DOHH2 (cell line): Measurements from ENCODE around the gene OR2AK2.

Source experiments
- H3F3A ChIP-seq: fragments of 200-600 bp; sonication (generic), shearing (Covaris generic); 2 replicates; pipeline ENCODE4 v1.6.0; 2016; ENCODE audit warnings: antibody characterized with exemption, mild to moderate bottlenecking; ENCODE audit not compliant: control insufficient read depth, insufficient read depth
- H3K27ac ChIP-seq: fragments of 200-600 bp; sonication (generic); 2 replicates; pipeline ENCODE4 v1.5.1; 2014; ENCODE audit warnings: low read depth, mild to moderate bottlenecking, low read length, moderate library complexity
- H3K27me3 ChIP-seq: fragments of 200-600 bp; sonication (generic); 2 replicates; pipeline ENCODE4 v1.6.1; 2014; ENCODE audit warnings: mild to moderate bottlenecking, low read length, mixed read lengths; ENCODE audit not compliant: control insufficient read depth
- H3K36me3 ChIP-seq: fragments of 200-600 bp; sonication (generic); 2 replicates; pipeline ENCODE4 v1.6.1; 2014; ENCODE audit warnings: mild to moderate bottlenecking, low read length, moderate library complexity, mixed read lengths; ENCODE audit not compliant: control insufficient read depth
- H3K4me1 ChIP-seq: fragments of 200-600 bp; sonication (generic); 2 replicates; pipeline ENCODE4 v1.6.1; 2014; ENCODE audit warnings: mild to moderate bottlenecking, low read length, mixed read lengths; ENCODE audit not compliant: control insufficient read depth
- H3K4me2 ChIP-seq: fragments of 200-600 bp; sonication (generic); 2 replicates; pipeline ENCODE4 v1.6.0; 2014; ENCODE audit warnings: mild to moderate bottlenecking, low read length, moderate library complexity
- H3K4me3 ChIP-seq: fragments of 200-600 bp; sonication (generic); 2 replicates; pipeline ENCODE4 v1.5.1; 2014; ENCODE audit warnings: mild to moderate bottlenecking, low read length, mixed read lengths
- H3K79me2 ChIP-seq: fragments of 200-600 bp; sonication (generic); 2 replicates; pipeline ENCODE4 v1.6.1; 2014; ENCODE audit warnings: mild to moderate bottlenecking, low read length, mixed read lengths; ENCODE audit not compliant: control insufficient read depth
- H3K9me2 ChIP-seq: fragments of 200-600 bp; sonication (generic); replicated peaks from 2 replicates; pipeline ENCODE4 v1.6.1; 2014; ENCODE audit warnings: mild to moderate bottlenecking, low read length, mixed read lengths; ENCODE audit not compliant: control insufficient read depth
- H3K9me3 ChIP-seq: fragments of 200-600 bp; sonication (generic); 2 replicates; pipeline ENCODE4 v1.6.1; 2014; ENCODE audit warnings: antibody characterized with exemption, low read length, mixed read lengths; ENCODE audit not compliant: control insufficient read depth, insufficient read depth
- H4K20me1 ChIP-seq: fragments of 200-600 bp; sonication (generic); 2 replicates; pipeline ENCODE4 v1.6.0; 2014; ENCODE audit warnings: low read depth, mild to moderate bottlenecking, antibody characterized with exemption, low read length, moderate library complexity; ENCODE audit not compliant: control insufficient read depth, insufficient read depth
- CTCF ChIP-seq: fragments of 200-600 bp; sonication (generic); IDR thresholded peaks from one replicate; pipeline ENCODE4 v1.5.1; 2014; ENCODE audit warnings: antibody characterized with exemption, mild to moderate bottlenecking, low read depth, low read length; ENCODE audit not compliant: poor library complexity, severe bottlenecking
- EZH2phosphoT487 ChIP-seq: fragments of 200-600 bp; sonication (generic); IDR thresholded peaks from 2 replicates; pipeline ENCODE4 v1.6.1; 2017; ENCODE audit warnings: borderline replicate concordance, mild to moderate bottlenecking, antibody characterized with exemption, low read length, moderate library complexity, mixed read lengths

The OR2AK2 gene

GRCh38 chr1:247953408-247953807 is 11.6 kb upstream of the OR2AK2 start:
- no peaks in the 10 kb centered on the region for H3K9me2 ChIP-seq

GRCh38 chr1:247961791-247962190 is 3.2 kb upstream of the OR2AK2 start:
- H3K4me3 ChIP-seq: no peak overlapping the region
- H3K27me3 ChIP-seq: no peaks in the 10 kb centered on the region
- no peak overlapping the region for H3K4me2 ChIP-seq
- no peaks in the 10 kb centered on the region for H3K9me3 ChIP-seq
- no peaks in the 10 kb centered on the region for H4K20me1 ChIP-seq
- H3K9me2 ChIP-seq: no peaks in the 10 kb centered on the region
- peaks cover 17% of the 10 kb centered on the region for H3K4me1 ChIP-seq
- no peak overlapping the region for H3K27ac ChIP-seq
- TF ChIP-seq CTCF (no peak), EZH2phosphoT487 (no peak)
- no peaks in the 10 kb centered on the region for H3K36me3 ChIP-seq
- no peaks in the 10 kb centered on the region for H3K79me2 ChIP-seq
- peaks cover 5% of the 10 kb centered on the region; the same call in 1 of the 2 replicates for H3F3A ChIP-seq

More at GRCh38 chr1:247953408-247953807, 11.6 kb upstream of the OR2AK2 start:
- H4K20me1 ChIP-seq: no peaks in the 10 kb centered on the region
- H3K9me3 ChIP-seq: no peaks in the 10 kb centered on the region
- no peaks in the 10 kb centered on the region for H3K27me3 ChIP-seq
- H3K27ac ChIP-seq: no peak overlapping the region
- H3K36me3 ChIP-seq: no peaks in the 10 kb centered on the region
- no peak overlapping the region for H3K4me3 ChIP-seq
- TF ChIP-seq EZH2phosphoT487 (no peak), CTCF (no peak)
- no peaks in the 10 kb centered on the region for H3K4me1 ChIP-seq
- no peaks in the 10 kb centered on the region for H3K79me2 ChIP-seq
- no peak overlapping the region for H3K4me2 ChIP-seq
- H3F3A ChIP-seq: no peaks in the 10 kb centered on the region

GRCh38 chr1:247962911-247963588 is 2.0 kb upstream of the OR2AK2 start:
- H3K27ac ChIP-seq: no peak overlapping the region
- no peak overlapping the region for H3K4me2 ChIP-seq
- H3K79me2 ChIP-seq: no peaks in the 10 kb centered on the region
- peaks cover 5% of the 10 kb centered on the region; the same call in 1 of the 2 replicates for H3F3A ChIP-seq
- no peaks in the 10 kb centered on the region for H3K9me2 ChIP-seq
- no peaks in the 10 kb centered on the region for H3K27me3 ChIP-seq
- no peaks in the 10 kb centered on the region for H3K9me3 ChIP-seq
- no peak overlapping the region for H3K4me3 ChIP-seq
- TF ChIP-seq CTCF (no peak), EZH2phosphoT487 (no peak)
- no peaks in the 10 kb centered on the region for H4K20me1 ChIP-seq
- H3K4me1 ChIP-seq: peaks cover 25% of the 10 kb centered on the region
- H3K36me3 ChIP-seq: no peaks in the 10 kb centered on the region
